Stomach (tissue), 9 donors: ENCODE results near the gene TRAK1. TPM values are rescaled to one million over a fixed set of nuclear protein-coding genes. Genes with fewer than 3 reads are reported as not detected.

ENCODE experiments used
- DNase-seq, 2 donors: peaks; one replicate each; pipeline versions ENCODE4 v3.0.0 to v3.0.0-alpha.2; 2013 to 2019
- H3K27ac ChIP-seq, 5 donors: fragments of 200-600 bp in 4 of 5; sonication (generic) in 4 of 5; one replicate each; pipeline ENCODE4 v1.5.1; 2013 to 2019; ENCODE audit warnings: mild to moderate bottlenecking in 1 of 5, moderate library complexity in 1 of 5
- H3K27me3 ChIP-seq, 3 donors: fragments of 200-600 bp; sonication (generic); one replicate each; pipeline ENCODE4 v1.5.1; 2017 to 2019; ENCODE audit warnings: mixed run types in 1 of 3
- H3K36me3 ChIP-seq, 4 donors: fragments of 200-600 bp; sonication (generic); 1 replicate in 3 of 4; 2 replicates in 1 of 4; pipeline ENCODE4 v1.5.1; 2016 to 2019
- H3K4me1 ChIP-seq, 4 donors: fragments of 200-600 bp; sonication (generic); one replicate each; pipeline ENCODE4 v1.5.1; 2016 to 2019
- H3K4me3 ChIP-seq, 4 donors: fragments of 200-600 bp; sonication (generic) in 3 of 4; one replicate each; pipeline ENCODE4 v1.5.1; 2016 to 2019; ENCODE audit warnings: mild to moderate bottlenecking in 1 of 4
- H3K9me3 ChIP-seq, 4 donors: fragments of 200-600 bp; sonication (generic); one replicate each; pipeline ENCODE4 v1.5.1; 2016 to 2019
- EP300 ChIP-seq: sonication (generic); formaldehyde crosslinking; IDR thresholded peaks from one replicate; pipeline ENCODE4 v1.6.1; 2017; ENCODE audit warnings: antibody characterized with exemption
- POLR2A ChIP-seq, 4 donors: fragments of 450-650 bp; IDR thresholded peaks; one replicate each; pipeline ENCODE4 v1.6.1; 2016; ENCODE audit warnings: antibody characterized with exemption in 4 of 4, control low read depth in 2 of 4, mild to moderate bottlenecking in 1 of 4, moderate library complexity in 1 of 4
- POLR2AphosphoS5 ChIP-seq, 3 donors: sonication (generic); formaldehyde crosslinking; IDR thresholded peaks; one replicate each; pipeline ENCODE4 v1.6.1; 2016; ENCODE audit warnings: antibody characterized with exemption in 3 of 3
- WGBS, 5 donors: extraction: QIAGEN DNeasy Blood & Tissue Kit in 3 of 5; methylation state at CpG; one replicate each; pipeline versions ENCODE4 v1.1.5 to v1.1.7; 2013 to 2018; 5-methylcytosine and 5-hydroxymethylcytosine counted together
- intact Hi-C: fragments of 100-400 bp; cut with DNase I; formaldehyde crosslinking; loops from one replicate; pipeline ENCODE4 v1.15.1; 2023; ENCODE audit warnings: low total_unique reads
- polyA plus RNA-seq, 3 donors: library from polyadenylated mRNA; stranded (reverse); fragments of 200-250 nt; gene quantifications; one replicate each; pipeline ENCODE4 v1.2.3, GENCODE V29; 2013
- total RNA-seq, 5 donors: library from RNA; depleted of rRNA; stranded (reverse); fragments of >200 nt; gene quantifications; one replicate each; pipeline versions ENCODE4 v1.1.0 to v1.2.3, GENCODE V29; 2014 to 2016
- TF ChIP-seq, protein P1 (sequence below), 7 experiments: fragments of 450-650 bp in 4 of 7; fragments of 200-600 bp in 3 of 7; sonication (generic) in 3 of 7; IDR thresholded peaks; one replicate each; pipeline ENCODE4 v1.5.1; 2016 to 2019; ENCODE audit warnings: antibody characterized with exemption in 7 of 7, control low read depth in 2 of 7, mild to moderate bottlenecking in 1 of 7
- donor health status: healthy with polysubstance abuse.
- donor health status: Bipolar disorder and iron deficiency.
- donor health status: healthy.

The TRAK1 gene
- total and polyA plus RNA-seq, 8 donors = 17.2 to 328 (median 86.0) TPM

DNA sequence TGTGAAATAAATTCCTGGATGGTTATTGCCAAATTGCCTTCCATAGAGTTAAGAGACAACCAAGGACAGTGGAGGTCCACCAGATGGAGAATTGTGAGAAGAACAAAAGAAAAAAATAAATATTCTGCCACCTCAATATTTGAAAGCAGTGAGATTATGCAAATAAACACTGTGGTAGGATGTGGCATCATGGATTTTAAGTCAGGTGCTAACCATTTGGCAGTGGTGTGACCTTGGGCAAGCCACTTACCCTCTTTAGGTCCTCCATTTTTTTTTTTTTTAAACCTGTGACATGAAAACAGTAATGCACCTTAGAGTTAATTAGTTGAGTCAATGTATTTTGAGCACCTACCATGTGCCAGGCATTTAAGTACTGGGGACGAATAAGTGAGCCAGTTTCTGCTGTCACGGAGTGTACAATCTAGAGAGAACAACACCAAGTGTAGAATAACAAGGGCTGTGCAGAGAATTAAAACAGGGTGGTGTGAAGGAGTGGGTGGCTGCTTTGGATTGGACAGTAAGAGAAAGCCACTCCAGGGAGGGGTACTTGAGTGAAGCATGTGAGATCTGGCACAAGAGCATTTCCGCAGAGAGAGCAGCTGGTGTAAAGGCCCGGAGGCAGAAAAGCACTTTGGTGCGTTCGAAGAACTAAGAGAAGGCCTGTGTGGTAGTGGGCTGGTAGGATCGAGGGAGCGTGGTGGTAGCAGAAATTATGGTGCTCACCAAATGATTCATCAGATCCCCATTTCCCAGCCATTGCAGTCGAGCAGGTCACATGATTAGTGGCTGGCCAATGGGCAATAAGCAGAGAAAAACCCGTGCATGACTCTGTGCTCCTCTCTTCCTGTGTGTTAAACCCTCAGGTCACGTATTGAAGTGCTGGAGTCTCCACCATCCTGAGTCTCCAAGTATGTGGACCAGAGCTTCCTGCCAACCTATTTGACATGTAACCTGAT lies 135.6 kb downstream of the TRAK1 start:
- Histone ChIP-seq H3K9me3 (no peaks in the 10 kb centered on the region), H3K36me3 (peaks cover 22 to 46% (median 35%) of the 10 kb centered on the region in 4 donors), H3K4me3 (no peak overlapping the region), H3K4me1 (peaks cover 0 to 25% (median 17%) of the 10 kb centered on the region in 4 donors), H3K27ac (no peak overlapping the region), H3K27me3 (no peaks in the 10 kb centered on the region)
- TF ChIP-seq, protein P1, sequence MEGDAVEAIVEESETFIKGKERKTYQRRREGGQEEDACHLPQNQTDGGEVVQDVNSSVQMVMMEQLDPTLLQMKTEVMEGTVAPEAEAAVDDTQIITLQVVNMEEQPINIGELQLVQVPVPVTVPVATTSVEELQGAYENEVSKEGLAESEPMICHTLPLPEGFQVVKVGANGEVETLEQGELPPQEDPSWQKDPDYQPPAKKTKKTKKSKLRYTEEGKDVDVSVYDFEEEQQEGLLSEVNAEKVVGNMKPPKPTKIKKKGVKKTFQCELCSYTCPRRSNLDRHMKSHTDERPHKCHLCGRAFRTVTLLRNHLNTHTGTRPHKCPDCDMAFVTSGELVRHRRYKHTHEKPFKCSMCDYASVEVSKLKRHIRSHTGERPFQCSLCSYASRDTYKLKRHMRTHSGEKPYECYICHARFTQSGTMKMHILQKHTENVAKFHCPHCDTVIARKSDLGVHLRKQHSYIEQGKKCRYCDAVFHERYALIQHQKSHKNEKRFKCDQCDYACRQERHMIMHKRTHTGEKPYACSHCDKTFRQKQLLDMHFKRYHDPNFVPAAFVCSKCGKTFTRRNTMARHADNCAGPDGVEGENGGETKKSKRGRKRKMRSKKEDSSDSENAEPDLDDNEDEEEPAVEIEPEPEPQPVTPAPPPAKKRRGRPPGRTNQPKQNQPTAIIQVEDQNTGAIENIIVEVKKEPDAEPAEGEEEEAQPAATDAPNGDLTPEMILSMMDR (IDR thresholded peaks at IDR 0.05) = no peak
- no peak for TF ChIP-seq POLR2AphosphoS5 (IDR thresholded peaks at IDR 0.05)
- TF ChIP-seq EP300 = no peak
- TF ChIP-seq POLR2A (IDR thresholded peaks at IDR 0.05) = no peak
- WGBS, 5 donors = 82 to 85% (median 83%) methylated on average over 11 of the region's 11 CpGs
- no peak for DNase-seq
- intact Hi-C loops = loop anchor here (5.0 kb wide), 1 partner anchor 216 kb away; no protein-coding TSS in a partner anchor

DNA sequence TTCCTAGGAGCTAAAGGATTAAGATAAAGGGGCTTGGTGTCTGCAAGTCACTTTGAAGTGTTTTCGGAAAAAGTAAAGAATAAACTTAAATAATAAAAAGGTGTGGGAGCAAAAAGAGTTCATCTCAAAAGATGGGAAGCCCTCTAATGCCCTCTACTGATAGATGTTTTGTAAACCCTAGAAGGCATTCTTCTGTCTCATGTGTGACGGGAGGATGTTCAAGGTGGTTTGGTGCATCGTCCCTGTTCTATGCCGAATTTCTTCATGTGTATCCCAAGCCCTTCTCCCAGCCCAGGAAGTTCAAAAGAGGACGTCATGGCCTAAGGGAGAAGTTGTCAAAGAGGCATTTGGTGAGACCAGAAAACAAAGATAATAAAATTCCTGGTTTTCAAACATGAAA lies 137.6 kb downstream of the TRAK1 start:
- Histone ChIP-seq H3K36me3 (peaks cover 7 to 25% (median 15%) of the 10 kb centered on the region in 4 donors), H3K9me3 (no peaks in the 10 kb centered on the region), H3K4me1 (peaks cover 0 to 25% (median 17%) of the 10 kb centered on the region in 4 donors), H3K27me3 (peaks cover 0 to 2% (median 0%) of the 10 kb centered on the region in 3 donors), H3K27ac (no peak overlapping the region), H3K4me3 (no peak overlapping the region)
- no peak for TF ChIP-seq POLR2A (IDR thresholded peaks at IDR 0.05)
- no peak for TF ChIP-seq EP300
- TF ChIP-seq, protein P1 (IDR thresholded peaks at IDR 0.05) = no peak
- no peak for TF ChIP-seq POLR2AphosphoS5 (IDR thresholded peaks at IDR 0.05)
- DNase-seq = no peak
- intact Hi-C loops = loop anchor here (5.0 kb wide), 1 partner anchor 214 kb away; no protein-coding TSS in a partner anchor
- WGBS, 5 donors = 35 to 47% (median 41%) methylated on average over 5 of the region's 5 CpGs

DNA sequence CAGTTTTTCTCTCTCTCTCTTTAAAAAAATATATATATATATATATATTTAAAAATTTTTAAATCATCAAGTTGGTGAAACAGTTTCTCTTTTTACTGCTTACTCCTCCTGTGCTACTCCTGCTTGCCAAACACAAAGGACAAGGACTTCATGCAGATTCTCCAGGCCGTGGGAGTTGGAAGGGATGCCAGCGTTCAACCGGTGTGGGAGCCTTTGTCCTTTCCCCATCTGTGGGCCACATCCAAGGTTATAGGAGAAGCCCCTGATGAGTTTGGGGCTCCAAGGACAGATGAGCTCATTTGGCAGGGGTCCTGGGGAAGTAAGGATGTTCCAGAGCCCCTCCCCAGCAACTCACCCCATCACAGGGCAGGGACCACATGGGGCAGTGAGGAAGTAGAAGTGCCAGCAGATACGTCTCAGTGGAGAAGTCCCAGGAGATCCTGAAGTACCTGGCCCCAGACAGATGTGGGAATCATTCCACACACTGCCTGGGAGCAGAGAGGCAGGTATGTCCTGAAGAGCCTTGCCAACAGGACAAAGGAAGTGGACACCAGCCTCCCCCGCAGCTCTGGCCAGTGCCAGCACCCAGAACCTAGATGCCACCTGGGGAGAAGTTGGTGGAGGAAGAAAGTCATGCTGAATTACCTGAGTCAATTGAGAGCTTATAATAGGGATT lies 138.2 kb downstream of the TRAK1 start:
- WGBS, 5 donors = 55 to 64% (median 63%) methylated on average over 5 of the region's 5 CpGs
- peaks cover 1 to 19% (median 9%) of the 10 kb centered on the region in 4 donors for H3K36me3 ChIP-seq
- intact Hi-C loops = loop anchor here (5.0 kb wide), 1 partner anchor 213 kb away; no protein-coding TSS in a partner anchor
- DNase-seq = no peak
- H3K27ac ChIP-seq = no peak overlapping the region
- H3K4me3 ChIP-seq = no peak overlapping the region
- no peak for TF ChIP-seq EP300
- TF ChIP-seq, protein P1 (IDR thresholded peaks at IDR 0.05) = no peak
- no peak for TF ChIP-seq POLR2A (IDR thresholded peaks at IDR 0.05)
- no peak for TF ChIP-seq POLR2AphosphoS5 (IDR thresholded peaks at IDR 0.05)
- peaks cover 0 to 6% (median 0%) of the 10 kb centered on the region in 3 donors for H3K27me3 ChIP-seq
- H3K9me3 ChIP-seq = no peaks in the 10 kb centered on the region
- peaks cover 0 to 21% (median 17%) of the 10 kb centered on the region in 4 donors for H3K4me1 ChIP-seq
